Right lobe of liver (tissue), 6 donors: Measurements from ENCODE around the gene CTIF. TPM values are rescaled to one million over a fixed set of nuclear protein-coding genes. Genes with fewer than 3 reads are reported as not detected.

ENCODE experiments used
- ATAC-seq, 4 donors: fragments of 200-7000 bp; cut with Tn5 transposase; one replicate each; pipeline ENCODE4 v1.9.1; 2020; ENCODE audit warnings: mild to moderate bottlenecking in 4 of 4, moderate library complexity in 4 of 4
- DNase-seq, 3 donors: peaks; one replicate each; pipeline ENCODE4 v3.0.0-alpha.2; 2020
- H3K27ac ChIP-seq, 3 donors: fragments of 200-600 bp; one replicate each; pipeline ENCODE4 v1.8.0; 2022
- H3K27me3 ChIP-seq, 2 donors: fragments of 200-600 bp; one replicate each; pipeline ENCODE4 v1.8.0; 2022
- H3K36me3 ChIP-seq, 4 donors: fragments of 200-600 bp; sonication (generic) in 1 of 4; one replicate each; pipeline versions ENCODE4 v1.5.1 to v1.8.0; 2017 to 2022; ENCODE audit warnings: control low read depth in 1 of 4
- H3K4me1 ChIP-seq, 4 donors: fragments of 200-600 bp; sonication (generic) in 1 of 4; one replicate each; pipeline versions ENCODE4 v1.5.1 to v1.8.0; 2017 to 2022; ENCODE audit warnings: control low read depth in 1 of 4
- H3K4me3 ChIP-seq, 3 donors: fragments of 200-600 bp; one replicate each; pipeline ENCODE4 v1.8.0; 2022
- H3K9me3 ChIP-seq, 4 donors: fragments of 200-600 bp; sonication (generic) in 1 of 4; one replicate each; pipeline versions ENCODE4 v1.5.1 to v1.8.0; 2017 to 2022; ENCODE audit warnings: control low read depth in 1 of 4
- POLR2A ChIP-seq: fragments of 450-650 bp; IDR thresholded peaks from one replicate; pipeline ENCODE4 v1.6.1; 2017; ENCODE audit warnings: antibody characterized with exemption, mild to moderate bottlenecking
- WGBS: methylation state at CpG from one replicate; pipeline ENCODE4 v1.1.6; 2018; ENCODE audit warnings: low coverage, low lambda C conversion rate; ENCODE audit not compliant: insufficient coverage; ENCODE audit errors: missing lambda C conversion rate; 5-methylcytosine and 5-hydroxymethylcytosine counted together
- intact Hi-C, 2 donors: fragments of 100-400 bp; cut with DNase I; formaldehyde crosslinking; loops; one replicate each; pipeline versions ENCODE4 v1.11.2 to v1.14.1; 2022
- total RNA-seq, 6 experiments: library from RNA; depleted of rRNA in 2 of 6; stranded (reverse); fragments of >200 nt in 2 of 6; fragmentation: NEBNext Ultra II Directional in 3 of 6; extraction: Animal tissue kit (Norgen Biotek cat#: 25700) in 3 of 6; gene quantifications; one replicate each; pipeline versions ENCODE4 v1.1.0 to v1.2.4, GENCODE V29; 2016 to 2023
- TF ChIP-seq, protein P1 (sequence below), 4 donors: fragments of 200-600 bp in 3 of 4; fragments of 450-650 bp in 1 of 4; IDR thresholded peaks; one replicate each; pipeline versions ENCODE4 v1.5.1 to v1.8.0; 2016 to 2022; ENCODE audit warnings: antibody characterized with exemption in 4 of 4, mild to moderate bottlenecking in 2 of 4
- donor health status: DM: no; HTN: yes; CAD: no.
- donor health status: DM: no; HTN: no; CAD: no.
- donor health status: DM: no; HTN: no; CAD: no.
- donor health status: DM: no; HTN: yes; CAD: no.
- donor health status: DM: no; HTN: yes; CAD: no.

CTIF gene
- total RNA-seq, 6 experiments from 2014 or later, result 29.0 to 60.6 (median 43.1) TPM

DNA sequence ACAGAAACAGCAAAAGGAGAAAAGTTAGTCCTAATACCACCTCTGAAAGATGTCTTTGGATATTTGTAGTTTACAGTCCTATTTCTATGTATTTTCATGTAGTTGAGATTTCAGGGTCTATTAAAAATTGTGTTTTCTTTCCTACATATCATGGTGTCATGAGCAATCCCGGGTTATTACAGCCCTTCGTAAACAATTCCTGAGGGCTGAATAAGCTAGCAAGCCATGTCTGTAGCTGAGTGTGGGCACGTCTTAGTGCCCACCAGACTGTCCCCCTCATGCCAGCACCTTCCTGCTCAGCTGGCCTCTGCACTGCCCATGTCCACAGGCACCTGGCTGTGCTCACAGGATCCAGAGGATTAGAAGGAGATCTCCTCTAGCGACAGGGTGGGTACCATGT, 60.6 kb downstream of the CTIF start:
- H3K4me1 ChIP-seq, result no peaks in the 10 kb centered on the region
- no peak overlapping the region for H3K27ac ChIP-seq
- 100% methylated on average over 3 of the region's 4 CpGs for WGBS
- H3K27me3 ChIP-seq, result no peaks in the 10 kb centered on the region
- ATAC-seq, result no peak
- H3K36me3 ChIP-seq, result no peaks in the 10 kb centered on the region
- H3K4me3 ChIP-seq, result no peak overlapping the region
- no peak for DNase-seq
- no peaks in the 10 kb centered on the region for H3K9me3 ChIP-seq
- intact Hi-C loops, result no loop called here
- no peak for TF ChIP-seq POLR2A
- TF ChIP-seq, protein P1, sequence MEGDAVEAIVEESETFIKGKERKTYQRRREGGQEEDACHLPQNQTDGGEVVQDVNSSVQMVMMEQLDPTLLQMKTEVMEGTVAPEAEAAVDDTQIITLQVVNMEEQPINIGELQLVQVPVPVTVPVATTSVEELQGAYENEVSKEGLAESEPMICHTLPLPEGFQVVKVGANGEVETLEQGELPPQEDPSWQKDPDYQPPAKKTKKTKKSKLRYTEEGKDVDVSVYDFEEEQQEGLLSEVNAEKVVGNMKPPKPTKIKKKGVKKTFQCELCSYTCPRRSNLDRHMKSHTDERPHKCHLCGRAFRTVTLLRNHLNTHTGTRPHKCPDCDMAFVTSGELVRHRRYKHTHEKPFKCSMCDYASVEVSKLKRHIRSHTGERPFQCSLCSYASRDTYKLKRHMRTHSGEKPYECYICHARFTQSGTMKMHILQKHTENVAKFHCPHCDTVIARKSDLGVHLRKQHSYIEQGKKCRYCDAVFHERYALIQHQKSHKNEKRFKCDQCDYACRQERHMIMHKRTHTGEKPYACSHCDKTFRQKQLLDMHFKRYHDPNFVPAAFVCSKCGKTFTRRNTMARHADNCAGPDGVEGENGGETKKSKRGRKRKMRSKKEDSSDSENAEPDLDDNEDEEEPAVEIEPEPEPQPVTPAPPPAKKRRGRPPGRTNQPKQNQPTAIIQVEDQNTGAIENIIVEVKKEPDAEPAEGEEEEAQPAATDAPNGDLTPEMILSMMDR (IDR thresholded peaks at IDR 0.05), result no peak

DNA sequence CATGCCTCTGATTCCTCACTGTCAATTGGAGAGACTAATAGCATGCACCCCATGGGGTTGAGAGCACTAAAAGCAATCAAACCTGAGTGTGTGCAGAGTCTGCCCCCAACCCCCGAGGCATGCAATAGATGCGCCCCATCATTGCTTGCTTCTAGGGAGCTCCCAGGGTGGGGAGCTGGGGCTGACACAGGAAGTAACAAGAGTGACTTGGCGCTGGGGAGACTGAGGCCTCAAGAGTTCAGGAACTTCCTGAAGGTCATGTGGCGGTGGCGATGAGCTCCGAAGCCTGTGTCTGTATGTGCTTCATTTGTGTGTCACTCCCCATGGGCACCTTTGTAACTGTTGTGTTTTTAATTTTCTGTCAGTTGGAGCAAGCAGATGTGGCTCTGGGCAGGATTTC, 61.2 kb downstream of the CTIF start:
- Histone ChIP-seq H3K27me3 (no peaks in the 10 kb centered on the region), H3K27ac (no peak overlapping the region), H3K9me3 (no peaks in the 10 kb centered on the region), H3K4me1 (no peaks in the 10 kb centered on the region), H3K4me3 (no peak overlapping the region), H3K36me3 (no peaks in the 10 kb centered on the region)
- TF ChIP-seq, protein P1 (IDR thresholded peaks at IDR 0.05), result no peak
- TF ChIP-seq POLR2A, result no peak
- WGBS, result 90% methylated on average over 2 of the region's 6 CpGs
- intact Hi-C loops, result no loop called here
- DNase-seq, result no peak
- ATAC-seq, result no peak

DNA sequence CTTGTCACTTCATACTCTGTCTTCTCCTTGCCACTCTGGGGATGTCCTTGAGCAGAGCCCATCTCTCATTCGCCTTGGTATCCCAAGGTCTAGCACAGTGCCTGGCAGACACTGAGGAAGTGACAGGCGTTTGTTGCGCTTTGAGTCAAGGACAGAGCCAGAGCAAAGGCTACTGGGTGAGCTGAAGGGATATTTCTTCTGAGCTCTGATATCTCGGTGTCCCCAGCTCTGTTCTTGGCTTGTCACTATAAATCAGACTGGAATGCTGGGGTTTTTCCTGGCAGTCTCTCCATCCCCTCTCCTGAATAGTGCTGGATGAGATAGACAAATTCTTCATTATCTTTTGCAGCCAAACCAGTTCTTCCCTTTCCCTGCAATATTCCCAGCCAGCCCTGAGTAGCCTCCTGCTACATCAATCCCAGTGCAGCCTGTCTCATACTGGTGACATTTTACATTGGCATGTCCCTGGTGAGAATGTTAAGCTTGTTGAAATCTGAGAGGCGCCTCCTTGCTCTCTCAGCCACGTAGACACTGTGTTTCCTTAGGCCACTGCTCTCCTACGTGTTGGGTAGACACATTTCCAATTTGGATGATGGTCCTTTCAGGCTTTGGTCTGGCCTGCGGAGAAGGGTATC, 61.7 kb downstream of the CTIF start:
- Histone ChIP-seq H3K36me3 (no peaks in the 10 kb centered on the region), H3K9me3 (no peaks in the 10 kb centered on the region), H3K27me3 (no peaks in the 10 kb centered on the region), H3K4me1 (no peaks in the 10 kb centered on the region), H3K4me3 (no peak overlapping the region), H3K27ac (no peak overlapping the region)
- TF ChIP-seq, protein P1 (IDR thresholded peaks at IDR 0.05), result no peak
- no peak for TF ChIP-seq POLR2A
- WGBS, result 84% methylated on average over 7 of the region's 8 CpGs
- DNase-seq, result no peak
- intact Hi-C loops, result no loop called here
- no peak for ATAC-seq

DNA sequence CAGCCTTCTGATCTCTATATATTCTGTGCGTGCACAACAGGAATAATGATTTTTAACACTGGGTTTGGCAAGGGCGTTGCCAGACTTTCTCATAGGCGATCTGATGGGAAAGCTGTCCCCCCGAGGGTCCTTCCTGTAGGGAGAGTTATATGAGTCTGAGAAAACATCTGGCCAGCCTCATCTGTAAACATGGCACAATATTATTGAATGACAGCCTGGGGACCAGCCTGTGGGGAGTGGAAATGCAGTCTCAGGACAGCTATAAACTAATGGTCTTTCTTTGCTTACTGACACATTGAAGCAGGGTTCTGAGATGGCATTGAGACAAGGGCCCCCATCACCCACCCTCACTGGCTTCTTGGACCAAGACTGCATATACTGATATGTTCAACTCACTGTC, 62.5 kb downstream of the CTIF start:
- intact Hi-C loops, result no loop called here
- Histone ChIP-seq H3K27me3 (no peaks in the 10 kb centered on the region), H3K4me1 (no peaks in the 10 kb centered on the region), H3K4me3 (no peak overlapping the region), H3K9me3 (no peaks in the 10 kb centered on the region), H3K36me3 (no peaks in the 10 kb centered on the region), H3K27ac (no peak overlapping the region)
- WGBS, result 88% methylated on average over 4 of the region's 4 CpGs
- no peak for DNase-seq
- TF ChIP-seq, protein P1 (IDR thresholded peaks at IDR 0.05), result no peak
- no peak for TF ChIP-seq POLR2A
- ATAC-seq, result no peak
